Skeletal muscle satellite cell (primary cell): Measurements from ENCODE around the gene CACNB1.

Experiments used
- H3K27me3 ChIP-seq: 2 replicates; pipeline ENCODE4 v1.7.0; 2013; ENCODE audit warnings: low read length; ENCODE audit not compliant: control insufficient read depth, insufficient read depth
- H3K36me3 ChIP-seq: 2 replicates; pipeline ENCODE4 v1.7.0; 2013; ENCODE audit warnings: mild to moderate bottlenecking, control low read depth, low read length; ENCODE audit not compliant: insufficient read depth
- H3K4me1 ChIP-seq: 2 replicates; pipeline ENCODE4 v1.7.0; 2013; ENCODE audit warnings: low read length; ENCODE audit not compliant: control insufficient read depth, insufficient read depth
- H3K4me2 ChIP-seq: 2 replicates; pipeline ENCODE4 v1.7.0; 2013; ENCODE audit warnings: mild to moderate bottlenecking, low read length
- H3K4me3 ChIP-seq: 2 replicates; pipeline ENCODE4 v1.7.0; 2013; ENCODE audit warnings: low read length
- H3K9ac ChIP-seq: 2 replicates; pipeline ENCODE4 v1.7.0; 2013; ENCODE audit warnings: mild to moderate bottlenecking, low read depth, low read length, moderate library complexity
- H3K9me3 ChIP-seq: replicated peaks from 2 replicates; pipeline ENCODE4 v1.7.0; 2013; ENCODE audit warnings: mild to moderate bottlenecking, control low read depth, low read length

The CACNB1 gene

DNA sequence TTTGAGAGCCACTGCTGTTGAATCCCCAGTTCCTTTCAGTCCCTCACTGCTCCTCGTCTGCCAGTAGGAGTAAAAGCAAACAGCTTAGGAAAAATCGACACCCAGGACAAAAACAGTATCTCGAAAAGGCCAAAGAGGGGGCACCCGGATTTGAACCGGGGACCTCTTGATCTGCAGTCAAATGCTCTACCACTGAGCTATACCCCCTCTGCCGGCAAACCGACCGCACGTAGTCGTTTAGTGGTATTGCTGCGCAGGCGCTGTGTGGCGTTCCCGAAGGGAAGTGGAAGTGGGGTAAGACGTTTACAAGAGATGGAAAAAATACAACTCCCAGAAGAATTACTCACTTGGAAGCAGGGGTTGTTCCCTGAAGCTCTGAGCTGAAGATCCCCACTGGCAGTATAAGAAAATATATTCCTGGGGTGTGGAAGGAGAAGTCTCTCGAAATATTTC, 43.8 kb downstream of the CACNB1 start:
- peaks cover 8% of the 10 kb centered on the region for H3K4me1 ChIP-seq
- no peaks in the 10 kb centered on the region for H3K9me3 ChIP-seq
- H3K9ac ChIP-seq: peak overlapping the region; percentile 73
- H3K4me3 ChIP-seq: peak overlapping the region; percentile 82
- H3K27me3 ChIP-seq: peaks cover 25% of the 10 kb centered on the region
- H3K36me3 ChIP-seq: no peaks in the 10 kb centered on the region
- H3K4me2 ChIP-seq: peak overlapping the region; percentile 95

DNA sequence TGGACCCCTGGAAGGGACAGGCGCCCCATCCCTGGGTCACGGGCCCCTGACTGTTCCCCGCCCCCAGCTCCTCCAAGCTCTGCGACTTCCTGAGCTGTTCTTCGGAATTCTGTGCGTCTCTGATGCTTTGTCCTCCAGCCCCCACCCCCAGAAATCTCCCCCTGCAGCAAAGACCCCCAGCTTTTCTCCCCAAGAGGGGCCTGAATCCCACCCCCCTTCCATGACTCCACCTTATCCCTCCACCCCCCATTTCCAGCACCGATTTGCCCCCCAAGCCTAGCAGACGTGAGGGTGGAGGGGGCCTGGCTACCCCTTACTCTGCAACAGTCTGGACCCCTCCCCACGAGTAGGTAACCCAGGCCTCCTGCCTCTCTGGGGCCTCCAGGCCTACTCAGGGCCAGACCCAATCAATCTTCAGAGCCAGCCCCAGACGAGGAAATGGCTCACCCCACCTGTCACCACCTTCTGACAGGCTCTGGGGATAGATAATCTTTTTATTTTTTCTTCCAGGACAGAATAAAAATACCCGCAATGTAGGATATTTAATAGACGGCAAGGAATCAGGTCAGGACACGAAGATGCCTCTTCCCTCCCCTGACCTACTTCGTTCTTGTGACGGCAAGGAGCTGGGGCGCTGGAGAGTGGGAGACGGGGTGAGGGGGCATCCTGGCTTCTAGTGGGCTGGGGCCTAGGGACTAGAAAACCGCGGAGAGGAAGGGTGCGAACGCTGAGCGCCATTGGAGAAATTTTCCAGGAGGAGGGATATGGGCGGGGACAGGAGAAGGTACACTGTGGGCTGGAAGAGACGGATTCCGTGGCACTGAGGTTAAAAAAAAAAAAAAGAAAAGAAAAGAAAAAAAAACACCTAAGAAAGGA, 45.3 kb downstream of the CACNB1 start:
- Histone ChIP-seq H3K4me3 (peak overlapping the region; percentile 73), H3K4me1 (peaks cover 8% of the 10 kb centered on the region), H3K9me3 (no peaks in the 10 kb centered on the region), H3K36me3 (no peaks in the 10 kb centered on the region), H3K4me2 (peak overlapping the region; percentile 95), H3K9ac (no peak overlapping the region), H3K27me3 (peaks cover 25% of the 10 kb centered on the region)

DNA sequence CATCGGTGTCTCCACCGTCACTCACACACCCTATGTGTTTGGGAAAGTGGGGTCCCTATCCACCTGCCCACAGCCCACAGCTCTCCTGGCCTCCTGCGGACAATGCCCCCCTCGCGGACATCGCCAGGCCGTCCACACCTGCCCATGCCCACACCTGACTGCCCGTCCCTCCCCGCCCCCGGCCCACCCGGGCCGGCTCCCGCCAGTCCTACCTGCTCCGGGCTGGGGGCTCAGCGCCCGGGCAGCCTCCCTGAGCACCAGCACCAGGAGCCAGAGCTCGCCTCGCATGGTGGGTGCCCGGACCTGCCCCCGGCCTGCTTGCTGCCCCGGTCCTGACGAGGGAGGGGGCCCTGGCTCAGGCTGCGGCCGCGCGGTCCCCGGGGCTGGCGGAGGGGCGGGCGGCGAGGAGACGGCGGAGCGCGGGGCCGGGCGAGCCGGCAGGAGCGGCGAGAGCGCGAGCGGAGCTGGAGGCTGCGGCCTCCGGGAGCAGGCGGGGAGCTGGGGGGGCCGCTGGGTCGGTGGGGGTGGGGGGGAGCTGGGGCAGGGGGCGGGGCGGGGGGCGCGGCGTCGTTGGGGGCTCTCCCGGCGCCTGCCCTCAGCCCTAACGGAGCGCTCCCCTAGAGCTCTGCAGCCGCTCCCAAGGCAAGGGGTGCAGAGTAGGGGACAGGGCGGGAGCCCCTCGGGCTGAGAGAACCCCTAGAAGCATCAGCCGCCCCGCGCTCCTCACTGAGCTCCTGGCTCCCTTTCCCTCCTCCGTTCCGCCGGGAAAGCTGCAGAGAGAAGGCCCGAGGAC, 46.1 kb downstream of the CACNB1 start, which contains the start of gene PLXDC1:
TSS of gene PLXDC1 (minus strand) at position 488 of the 793 bp plus-strand sequence. CDS start at position 288, 200 bp downstream.
- Histone ChIP-seq H3K4me1 (peaks cover 8% of the 10 kb centered on the region), H3K4me3 (peak within 1 kb of the TSS; percentile 73), H3K9me3 (no peaks in the 10 kb centered on the region), H3K4me2 (peak within 1 kb of the TSS; percentile 95), H3K27me3 (peaks cover 23% of the 10 kb centered on the region), H3K36me3 (no peaks in the 10 kb centered on the region), H3K9ac (no peak within 1 kb of the TSS)

DNA sequence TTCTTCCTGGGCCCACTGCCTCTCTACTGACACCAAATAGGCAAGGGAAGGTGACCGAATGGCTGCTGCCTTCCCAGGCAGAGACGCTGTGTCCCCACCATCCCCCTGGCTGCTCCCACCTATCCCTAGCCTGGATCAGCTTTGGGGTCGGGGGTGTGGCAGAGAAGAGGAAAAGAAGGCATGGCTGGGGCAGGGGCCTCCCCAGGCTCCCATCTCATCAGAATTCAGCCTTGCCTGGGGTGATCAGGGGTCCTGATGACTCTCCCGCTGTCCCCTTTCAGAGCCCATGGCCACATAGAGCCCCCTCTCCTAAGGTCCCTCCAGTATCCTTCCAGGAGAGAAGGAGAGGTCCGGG, 46.7 kb downstream of the CACNB1 start:
- peaks cover 8% of the 10 kb centered on the region for H3K4me1 ChIP-seq
- H3K27me3 ChIP-seq: peaks cover 23% of the 10 kb centered on the region
- H3K9ac ChIP-seq: no peak overlapping the region
- no peaks in the 10 kb centered on the region for H3K9me3 ChIP-seq
- H3K4me2 ChIP-seq: no peak overlapping the region
- no peak overlapping the region for H3K4me3 ChIP-seq
- H3K36me3 ChIP-seq: no peaks in the 10 kb centered on the region

DNA sequence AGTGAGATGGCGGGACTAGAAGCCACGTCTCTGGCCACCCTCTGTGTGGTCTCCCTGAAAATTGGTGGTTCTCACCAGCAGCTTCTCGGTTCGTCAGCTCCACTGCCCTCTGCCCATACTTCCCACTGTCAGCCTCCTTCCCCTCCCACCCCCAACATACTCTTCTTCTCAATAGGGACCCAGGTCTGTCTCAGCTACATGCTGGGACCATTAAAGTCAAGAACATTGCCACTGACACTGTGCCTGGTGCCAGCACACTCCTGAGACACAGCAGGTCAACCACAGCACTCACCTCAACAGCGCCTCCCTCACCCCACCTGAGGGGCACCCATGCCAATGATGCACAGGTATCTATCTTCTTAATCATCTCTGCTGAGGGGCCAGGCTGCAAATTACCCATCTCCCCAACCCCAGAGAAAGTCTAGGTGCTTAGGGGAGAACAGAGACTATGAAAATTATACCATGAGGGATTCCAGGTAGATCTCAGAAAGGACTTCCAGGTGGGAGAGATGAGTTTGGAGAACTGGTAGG, 47.3 kb downstream of the CACNB1 start:
- Histone ChIP-seq H3K9ac (no peak overlapping the region), H3K9me3 (no peaks in the 10 kb centered on the region), H3K4me1 (peaks cover 8% of the 10 kb centered on the region), H3K36me3 (no peaks in the 10 kb centered on the region), H3K27me3 (peaks cover 25% of the 10 kb centered on the region), H3K4me3 (no peak overlapping the region), H3K4me2 (no peak overlapping the region)

DNA sequence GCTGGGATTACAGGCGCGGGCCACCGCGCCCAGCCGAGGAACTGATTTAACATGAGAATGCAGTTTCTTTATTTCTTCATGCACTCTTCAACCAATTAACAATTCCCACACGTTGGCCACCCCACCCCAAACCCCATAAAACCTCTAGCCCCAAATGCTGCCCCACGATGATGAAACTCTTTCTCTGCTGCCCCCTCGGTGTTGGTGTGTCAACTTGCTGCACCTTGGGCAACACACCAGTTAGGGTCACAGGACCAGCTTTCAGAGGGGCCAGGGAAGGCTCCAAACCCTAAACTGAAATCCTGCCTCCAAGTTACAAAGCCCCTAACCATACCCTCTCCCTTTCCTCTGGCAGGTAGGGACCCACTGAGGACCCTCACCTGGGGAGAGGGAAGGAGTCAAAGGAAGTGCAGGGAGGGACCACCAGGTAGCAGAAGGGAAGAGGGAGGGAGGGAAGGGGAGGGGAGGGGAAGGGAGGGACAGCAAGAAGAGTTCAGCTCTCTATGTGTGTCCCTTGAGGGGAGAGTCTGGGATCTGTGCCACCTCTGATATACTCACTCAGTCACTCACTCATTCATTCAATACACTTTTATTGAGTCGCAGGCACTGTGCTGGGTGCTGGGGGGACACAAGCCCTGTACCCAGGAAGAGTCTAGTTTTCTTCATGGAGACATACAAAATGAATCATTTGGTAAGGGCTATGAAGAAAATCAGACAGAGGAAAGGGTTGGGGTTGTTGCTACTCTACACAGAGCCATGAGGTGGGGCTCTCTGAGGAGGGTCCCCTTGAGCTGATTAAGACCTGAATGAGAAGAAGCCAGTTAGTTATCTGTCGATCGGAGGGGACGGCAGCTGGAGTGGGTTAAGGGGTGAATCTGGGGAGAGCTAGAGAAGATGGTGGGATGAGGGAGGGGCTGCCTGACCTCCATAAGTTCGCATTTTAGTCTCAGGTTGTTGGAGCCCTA, 50.0 kb downstream of the CACNB1 start:
- Histone ChIP-seq H3K4me2 (no peak overlapping the region), H3K9ac (no peak overlapping the region), H3K36me3 (no peaks in the 10 kb centered on the region), H3K9me3 (no peaks in the 10 kb centered on the region), H3K4me3 (no peak overlapping the region), H3K4me1 (peaks cover 11% of the 10 kb centered on the region), H3K27me3 (peaks cover 25% of the 10 kb centered on the region)

DNA sequence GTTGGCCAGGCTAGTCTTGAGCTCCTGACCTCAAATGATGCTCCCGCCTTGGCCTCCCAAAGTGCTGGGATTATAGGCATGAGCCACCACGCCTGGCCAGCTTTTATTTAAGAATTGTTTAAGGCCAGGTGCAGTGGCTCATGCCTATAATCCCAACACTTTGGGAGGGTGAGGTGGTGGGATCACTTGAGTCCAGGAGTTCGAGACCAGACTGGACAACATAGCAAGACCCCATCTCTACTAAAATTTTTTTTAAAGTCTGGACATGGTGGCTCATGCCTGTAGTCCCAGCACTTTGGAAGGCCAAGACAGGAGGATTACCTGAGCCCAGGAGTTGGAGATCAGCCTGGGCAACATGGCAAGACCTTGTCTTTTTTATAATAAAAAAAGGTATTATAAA, 51.2 kb downstream of the CACNB1 start:
- Histone ChIP-seq H3K27me3 (peaks cover 22% of the 10 kb centered on the region), H3K9me3 (no peaks in the 10 kb centered on the region), H3K36me3 (no peaks in the 10 kb centered on the region), H3K4me1 (peaks cover 6% of the 10 kb centered on the region), H3K4me3 (no peak overlapping the region), H3K9ac (no peak overlapping the region), H3K4me2 (no peak overlapping the region)

DNA sequence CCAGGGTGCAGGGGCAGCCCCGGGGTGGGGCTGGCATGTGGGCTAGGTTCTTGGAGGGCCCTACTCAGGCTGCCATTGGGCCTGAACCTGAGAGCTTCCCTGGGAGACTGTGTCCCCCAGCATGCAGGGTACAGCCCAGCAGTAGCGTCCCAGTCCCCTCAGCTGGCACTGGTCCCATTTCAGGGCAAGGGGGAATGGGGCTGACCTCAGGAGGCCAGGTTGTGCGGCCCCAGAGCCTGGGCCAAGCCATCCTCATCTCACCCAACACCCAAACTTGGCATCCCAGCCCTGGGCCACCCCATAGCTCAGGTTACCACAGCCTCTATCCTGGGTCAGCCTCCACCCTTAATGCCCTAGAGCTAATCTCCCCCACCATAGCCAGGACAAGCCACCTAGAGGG, 52.3 kb downstream of the CACNB1 start:
- no peaks in the 10 kb centered on the region for H3K36me3 ChIP-seq
- no peak overlapping the region for H3K4me3 ChIP-seq
- no peak overlapping the region for H3K9ac ChIP-seq
- H3K9me3 ChIP-seq: no peaks in the 10 kb centered on the region
- H3K27me3 ChIP-seq: peaks cover 13% of the 10 kb centered on the region
- peaks cover 6% of the 10 kb centered on the region for H3K4me1 ChIP-seq
- H3K4me2 ChIP-seq: no peak overlapping the region

DNA sequence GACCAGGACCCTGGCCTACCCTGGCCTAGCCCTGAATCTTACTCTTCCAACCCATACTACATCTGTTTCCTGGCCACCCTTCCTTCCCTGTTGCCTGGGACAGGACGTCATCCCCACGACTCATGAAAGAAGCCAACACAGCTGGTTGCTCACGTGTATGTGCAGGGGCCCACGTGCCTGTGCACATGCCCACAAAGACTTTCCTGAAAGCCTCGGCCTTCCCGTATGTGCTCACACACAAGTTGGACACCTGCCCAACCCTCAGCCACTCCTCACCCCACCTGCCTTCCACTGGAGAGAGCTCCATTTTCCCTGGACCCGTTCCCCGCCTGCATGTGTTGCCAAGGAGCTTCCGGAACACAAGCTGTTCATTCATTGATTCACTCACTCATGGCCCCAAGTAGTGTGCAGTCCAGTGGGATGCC, 53.0 kb downstream of the CACNB1 start:
- no peaks in the 10 kb centered on the region for H3K36me3 ChIP-seq
- no peak overlapping the region for H3K9ac ChIP-seq
- peaks cover 11% of the 10 kb centered on the region for H3K4me1 ChIP-seq
- no peak overlapping the region for H3K4me2 ChIP-seq
- no peaks in the 10 kb centered on the region for H3K9me3 ChIP-seq
- no peak overlapping the region for H3K4me3 ChIP-seq
- peaks cover 6% of the 10 kb centered on the region for H3K27me3 ChIP-seq

DNA sequence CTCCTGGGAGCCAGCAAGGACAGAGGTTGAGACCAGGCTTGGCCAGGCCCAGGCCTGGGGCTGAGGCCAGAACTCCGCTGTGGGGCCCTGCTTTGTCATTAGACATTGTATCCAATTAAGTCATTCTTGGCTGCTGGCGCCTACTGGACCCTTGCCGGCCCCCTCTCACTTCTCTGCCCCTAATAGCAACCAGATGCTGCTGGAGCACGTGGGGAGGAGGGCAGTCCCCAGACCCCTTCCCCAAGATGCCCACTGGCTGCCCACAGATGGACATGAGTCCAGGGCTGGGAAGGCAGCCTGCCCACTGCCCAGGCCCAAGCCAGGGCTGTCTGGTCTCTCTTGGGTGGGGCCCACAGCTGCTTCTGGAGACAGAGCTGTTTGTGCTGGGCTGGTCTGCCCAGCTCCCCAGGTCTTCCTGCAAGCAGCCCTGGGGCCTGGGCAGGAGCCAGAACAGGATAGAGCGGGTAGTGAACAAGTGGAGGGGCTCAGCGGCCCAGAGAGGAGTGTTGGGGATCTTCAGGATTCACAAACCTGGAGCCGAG, 53.8 kb downstream of the CACNB1 start:
- Histone ChIP-seq H3K4me1 (peaks cover 19% of the 10 kb centered on the region), H3K36me3 (no peaks in the 10 kb centered on the region), H3K9ac (no peak overlapping the region), H3K4me2 (no peak overlapping the region), H3K4me3 (no peak overlapping the region), H3K9me3 (no peaks in the 10 kb centered on the region), H3K27me3 (peaks cover 2% of the 10 kb centered on the region)
